WTC11 (cell line): ENCODE data around the gene FMO2.

Experiments used
- CREB1 ChIP-seq: sonication (generic); formaldehyde crosslinking; IDR thresholded peaks from 2 replicates; pipeline ENCODE4 v1.8.0; 2023; ENCODE audit warnings: mild to moderate bottlenecking, missing genetic modification reagents
- FOXJ3 ChIP-seq: sonication (generic); formaldehyde crosslinking; IDR thresholded peaks from 2 replicates; pipeline ENCODE4 v1.9.0; 2021; ENCODE audit warnings: missing genetic modification reagents, mild to moderate bottlenecking, borderline replicate concordance
- SP1 ChIP-seq: sonication (generic); formaldehyde crosslinking; conservative IDR thresholded peaks from 2 replicates; pipeline ENCODE4 v1.8.1; 2022; ENCODE audit warnings: missing genetic modification reagents
- TF ChIP-seq, protein P1 (sequence below): fragments of 200-600 bp; IDR thresholded peaks from 2 replicates; pipeline ENCODE4 v1.8.0; 2022; ENCODE audit warnings: antibody characterized with exemption
- TF ChIP-seq, protein P2 (sequence below): sonication (generic); formaldehyde crosslinking; IDR thresholded peaks from 2 replicates; pipeline ENCODE4 v1.8.0; 2022; ENCODE audit warnings: mild to moderate bottlenecking, missing genetic modification reagents

GRCh38 chr1:171206978-171207355, 21.9 kb downstream of the FMO2 start:
- TF ChIP-seq CREB1, result no peak
- TF ChIP-seq, protein P1, sequence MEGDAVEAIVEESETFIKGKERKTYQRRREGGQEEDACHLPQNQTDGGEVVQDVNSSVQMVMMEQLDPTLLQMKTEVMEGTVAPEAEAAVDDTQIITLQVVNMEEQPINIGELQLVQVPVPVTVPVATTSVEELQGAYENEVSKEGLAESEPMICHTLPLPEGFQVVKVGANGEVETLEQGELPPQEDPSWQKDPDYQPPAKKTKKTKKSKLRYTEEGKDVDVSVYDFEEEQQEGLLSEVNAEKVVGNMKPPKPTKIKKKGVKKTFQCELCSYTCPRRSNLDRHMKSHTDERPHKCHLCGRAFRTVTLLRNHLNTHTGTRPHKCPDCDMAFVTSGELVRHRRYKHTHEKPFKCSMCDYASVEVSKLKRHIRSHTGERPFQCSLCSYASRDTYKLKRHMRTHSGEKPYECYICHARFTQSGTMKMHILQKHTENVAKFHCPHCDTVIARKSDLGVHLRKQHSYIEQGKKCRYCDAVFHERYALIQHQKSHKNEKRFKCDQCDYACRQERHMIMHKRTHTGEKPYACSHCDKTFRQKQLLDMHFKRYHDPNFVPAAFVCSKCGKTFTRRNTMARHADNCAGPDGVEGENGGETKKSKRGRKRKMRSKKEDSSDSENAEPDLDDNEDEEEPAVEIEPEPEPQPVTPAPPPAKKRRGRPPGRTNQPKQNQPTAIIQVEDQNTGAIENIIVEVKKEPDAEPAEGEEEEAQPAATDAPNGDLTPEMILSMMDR, result no peak
- TF ChIP-seq, protein P2, sequence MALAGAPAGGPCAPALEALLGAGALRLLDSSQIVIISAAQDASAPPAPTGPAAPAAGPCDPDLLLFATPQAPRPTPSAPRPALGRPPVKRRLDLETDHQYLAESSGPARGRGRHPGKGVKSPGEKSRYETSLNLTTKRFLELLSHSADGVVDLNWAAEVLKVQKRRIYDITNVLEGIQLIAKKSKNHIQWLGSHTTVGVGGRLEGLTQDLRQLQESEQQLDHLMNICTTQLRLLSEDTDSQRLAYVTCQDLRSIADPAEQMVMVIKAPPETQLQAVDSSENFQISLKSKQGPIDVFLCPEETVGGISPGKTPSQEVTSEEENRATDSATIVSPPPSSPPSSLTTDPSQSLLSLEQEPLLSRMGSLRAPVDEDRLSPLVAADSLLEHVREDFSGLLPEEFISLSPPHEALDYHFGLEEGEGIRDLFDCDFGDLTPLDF (CRISPR knock-in tag), result no peak
- TF ChIP-seq SP1, result no peak
- no peak for TF ChIP-seq FOXJ3 (CRISPR knock-in tag)
